ENCODE results near the gene DENND1A. TPM values are rescaled to one million over a fixed set of nuclear protein-coding genes. Genes with fewer than 3 reads are reported as not detected.
A peak's percentile ranks its signal among the peaks of the same experiment; 100 is the strongest.

DENND1A gene
- total RNA-seq, 1 donor from 2014 or later: 12.7 TPM

- H3K4me1 Mint-ChIP-seq (ENCODE audit: low read depth, unreplicated experiment): peaks cover 11% of the 10 kb centered on the region
- Histone ChIP-seq H3K27ac (ENCODE audit: low read depth, low read length) (no peak overlapping the region), H3K9ac (ENCODE audit: low read length) (no peak overlapping the region), H4K20me1 (ENCODE audit: insufficient read depth, low read length) (peaks cover 3% of the 10 kb centered on the region), H3K9me3 (ENCODE audit: insufficient read depth, low read depth, low read length) (no peaks in the 10 kb centered on the region), H3K4me2 (ENCODE audit: low read length) (peak overlapping the region; percentile 37), H3K36me3 (ENCODE audit: insufficient read depth, low read length) (no peaks in the 10 kb centered on the region), H3K79me2 (ENCODE audit: insufficient read depth, low read length) (no peaks in the 10 kb centered on the region), H2AFZ (ENCODE audit: low read depth, low read length) (peak overlapping the region; percentile 3), H3K4me3 (ENCODE audit: insufficient read depth, low read depth, low read length) (no peak overlapping the region), H3K27me3 (ENCODE audit: insufficient read depth, low read length) (peaks cover 2% of the 10 kb centered on the region), H3K4me1 (ENCODE audit: insufficient read depth, low read length) (peaks cover 12% of the 10 kb centered on the region)
- peak; percentile 58 for DNase-seq (ENCODE audit: low read depth)
- peaks cover 3% of the 10 kb centered on the region for H3K36me3 Mint-ChIP-seq (ENCODE audit: low read depth, unreplicated experiment)
- no peak overlapping the region for H3K27ac Mint-ChIP-seq (ENCODE audit: unreplicated experiment)
- FAIRE-seq: no peak
- H3K9me3 Mint-ChIP-seq (ENCODE audit: unreplicated experiment): no peaks in the 10 kb centered on the region
- no peak overlapping the region for H3K4me3 Mint-ChIP-seq (ENCODE audit: unreplicated experiment)
- H3K27me3 Mint-ChIP-seq (ENCODE audit: low read depth, unreplicated experiment): peaks cover 29% of the 10 kb centered on the region
- TF ChIP-seq CTCF (IDR thresholded peaks at IDR 0.05; ENCODE audit: insufficient read depth, low read depth, low read length) (no peak), EZH2 (IDR thresholded peaks at IDR 0.05; ENCODE audit: insufficient read depth, low read length) (no peak)
Observed at GRCh38 chr9:123407217-123407851, 522.6 kb downstream of the DENND1A start.

GRCh38 chr9:123406691-123407216 is 523.2 kb downstream of the DENND1A start:
- no peaks in the 10 kb centered on the region for H3K9me3 Mint-ChIP-seq (ENCODE audit: unreplicated experiment)
- peaks cover 3% of the 10 kb centered on the region for H4K20me1 ChIP-seq (ENCODE audit: insufficient read depth, low read length)
- peaks cover 12% of the 10 kb centered on the region for H3K4me1 ChIP-seq (ENCODE audit: insufficient read depth, low read length)
- no peak overlapping the region for H3K27ac ChIP-seq (ENCODE audit: low read depth, low read length)
- no peaks in the 10 kb centered on the region for H3K79me2 ChIP-seq (ENCODE audit: insufficient read depth, low read length)
- peaks cover 25% of the 10 kb centered on the region for H3K27me3 Mint-ChIP-seq (ENCODE audit: low read depth, unreplicated experiment)
- H3K4me3 ChIP-seq (ENCODE audit: insufficient read depth, low read depth, low read length): no peak overlapping the region
- H3K27ac Mint-ChIP-seq (ENCODE audit: unreplicated experiment): no peak overlapping the region
- FAIRE-seq (no peak), DNase-seq (ENCODE audit: low read depth) (peak; percentile 5)
- TF ChIP-seq CTCF (IDR thresholded peaks at IDR 0.05; ENCODE audit: insufficient read depth, low read depth, low read length) (no peak), EZH2 (IDR thresholded peaks at IDR 0.05; ENCODE audit: insufficient read depth, low read length) (no peak)
- H3K9me3 ChIP-seq (ENCODE audit: insufficient read depth, low read depth, low read length): no peaks in the 10 kb centered on the region
- peaks cover 2% of the 10 kb centered on the region for H3K27me3 ChIP-seq (ENCODE audit: insufficient read depth, low read length)
- peak overlapping the region; percentile 56 for H3K4me2 ChIP-seq (ENCODE audit: low read length)
- H3K4me1 Mint-ChIP-seq (ENCODE audit: low read depth, unreplicated experiment): peaks cover 12% of the 10 kb centered on the region
- no peak overlapping the region for H3K4me3 Mint-ChIP-seq (ENCODE audit: unreplicated experiment)
- no peak overlapping the region for H3K9ac ChIP-seq (ENCODE audit: low read length)
- no peaks in the 10 kb centered on the region for H3K36me3 Mint-ChIP-seq (ENCODE audit: low read depth, unreplicated experiment)
- no peak overlapping the region for H2AFZ ChIP-seq (ENCODE audit: low read depth, low read length)
- no peaks in the 10 kb centered on the region for H3K36me3 ChIP-seq (ENCODE audit: insufficient read depth, low read length)

- Mint-ChIP-seq H3K4me1 (ENCODE audit: low read depth, unreplicated experiment) (peaks cover 12% of the 10 kb centered on the region), H3K9me3 (ENCODE audit: unreplicated experiment) (no peaks in the 10 kb centered on the region), H3K4me3 (ENCODE audit: unreplicated experiment) (no peak overlapping the region), H3K27ac (ENCODE audit: unreplicated experiment) (no peak overlapping the region), H3K27me3 (ENCODE audit: low read depth, unreplicated experiment) (peaks cover 18% of the 10 kb centered on the region), H3K36me3 (ENCODE audit: low read depth, unreplicated experiment) (no peaks in the 10 kb centered on the region)
- no peak overlapping the region for H3K27ac ChIP-seq (ENCODE audit: low read depth, low read length)
- peaks cover 12% of the 10 kb centered on the region for H3K4me1 ChIP-seq (ENCODE audit: insufficient read depth, low read length)
- no peaks in the 10 kb centered on the region for H3K9me3 ChIP-seq (ENCODE audit: insufficient read depth, low read depth, low read length)
- no peak overlapping the region for H3K9ac ChIP-seq (ENCODE audit: low read length)
- peaks cover 2% of the 10 kb centered on the region for H3K27me3 ChIP-seq (ENCODE audit: insufficient read depth, low read length)
- no peak overlapping the region for H2AFZ ChIP-seq (ENCODE audit: low read depth, low read length)
- H3K4me3 ChIP-seq (ENCODE audit: insufficient read depth, low read depth, low read length): no peak overlapping the region
- H4K20me1 ChIP-seq (ENCODE audit: insufficient read depth, low read length): peaks cover 6% of the 10 kb centered on the region
- DNase-seq (ENCODE audit: low read depth): no peak
- H3K4me2 ChIP-seq (ENCODE audit: low read length): no peak overlapping the region
- H3K36me3 ChIP-seq (ENCODE audit: insufficient read depth, low read length): no peaks in the 10 kb centered on the region
- no peaks in the 10 kb centered on the region for H3K79me2 ChIP-seq (ENCODE audit: insufficient read depth, low read length)
- FAIRE-seq: no peak
- no peak for TF ChIP-seq CTCF (IDR thresholded peaks at IDR 0.05; ENCODE audit: insufficient read depth, low read depth, low read length)
- no peak for TF ChIP-seq EZH2 (IDR thresholded peaks at IDR 0.05; ENCODE audit: insufficient read depth, low read length)
Observed at GRCh38 chr9:123406016-123406415, 523.9 kb downstream of the DENND1A start.

All from astrocyte (in vitro differentiated cells and primary cell).